Psoas muscle (tissue), 8 donors: Measurements from ENCODE around the gene FGGY. TPM values are rescaled to one million over a fixed set of nuclear protein-coding genes. Genes with fewer than 3 reads are reported as not detected.
A peak's percentile ranks its signal among the peaks of the same experiment; 100 is the strongest.

Experiments used
- ATAC-seq, 4 donors: fragments of 200-7000 bp; cut with Tn5 transposase; one replicate each; pipeline ENCODE4 v1.9.1; 2020; ENCODE audit warnings: moderate library complexity in 3 of 4, mild to moderate bottlenecking in 2 of 4
- DNase-seq, 2 donors: peaks; one replicate each; pipeline ENCODE4 v3.0.0-alpha.2; 2020
- H3K27ac ChIP-seq: fragments of 200-600 bp; one replicate; pipeline ENCODE4 v1.8.0; 2022
- H3K27me3 ChIP-seq, 3 donors: fragments of 200-600 bp in 1 of 3; one replicate each; pipeline versions ENCODE4 v1.6.1 to v1.8.0; 2013 to 2022; ENCODE audit warnings: low read length in 2 of 3, mild to moderate bottlenecking in 2 of 3, moderate library complexity in 1 of 3; ENCODE audit not compliant: insufficient read depth in 3 of 3
- H3K36me3 ChIP-seq, 2 donors: fragments of 200-600 bp in 1 of 2; one replicate each; pipeline versions ENCODE4 v1.6.1 to v1.8.0; 2013 to 2022; ENCODE audit warnings: low read depth in 1 of 2, mild to moderate bottlenecking in 1 of 2, moderate library complexity in 1 of 2; ENCODE audit not compliant: insufficient read depth in 1 of 2
- H3K4me1 ChIP-seq: fragments of 200-600 bp; one replicate; pipeline ENCODE4 v1.8.0; 2022
- H3K4me3 ChIP-seq: fragments of 200-600 bp; one replicate; pipeline ENCODE4 v1.8.0; 2022; ENCODE audit warnings: mild to moderate bottlenecking
- H3K9me3 ChIP-seq: fragments of 200-600 bp; one replicate; pipeline ENCODE4 v1.8.0; 2022
- CTCF ChIP-seq: fragments of 200-600 bp; IDR thresholded peaks from one replicate; pipeline ENCODE4 v1.8.0; 2022; ENCODE audit warnings: antibody characterized with exemption
- WGBS, 3 donors: extraction: QIAGEN DNeasy Blood & Tissue Kit; methylation state at CpG; one replicate each; pipeline versions ENCODE4 v1.1.6 to v1.1.7; 2013; 5-methylcytosine and 5-hydroxymethylcytosine counted together
- intact Hi-C, 2 donors: fragments of 100-400 bp; cut with DNase I; formaldehyde crosslinking; loops; one replicate each; pipeline versions ENCODE4 v1.11.0 to v1.14.2; 2022
- polyA plus RNA-seq, 3 donors: library from polyadenylated mRNA; stranded (reverse); fragments of 200-250 nt; gene quantifications; one replicate each; pipeline ENCODE4 v1.2.3, GENCODE V29; 2013
- total RNA-seq, 4 donors: library from RNA; stranded (reverse); fragmentation: NEBNext Ultra II Directional in 2 of 4; extraction: Animal tissue kit (Norgen Biotek cat#: 25700) in 2 of 4; gene quantifications; one replicate each; pipeline versions ENCODE4 v1.2.1 to v1.2.4, GENCODE V29; 2021 to 2023
- donor health status: healthy with polysubstance abuse.
- donor health status: DM: no; HTN: no; CAD: no; lungs with moderate emphysema.
- donor health status: Bipolar disorder and iron deficiency.
- donor health status: healthy.
- donor health status: DM: yes; HTN: yes; CAD: no.
- donor health status: DM: no; HTN: no; CAD: no.
- donor health status: DM: no; HTN: no; CAD: no.
- donor health status: DM: yes; HTN: yes; CAD: no.

FGGY gene
- total and polyA plus RNA-seq, 7 donors: 11.9 to 72.2 (median 46.5) TPM

GRCh38 chr1:59678493-59679228 lies 381.8 kb downstream of the FGGY start:
- no peak for TF ChIP-seq CTCF
- peak overlapping the region; percentile 32 for H3K27ac ChIP-seq
- intact Hi-C loops: loop anchor here in 1 of 2 donors (5.0 kb wide), 1 partner anchor 61 kb away; no protein-coding TSS in a partner anchor
- H3K36me3 ChIP-seq: no peaks in the 10 kb centered on the region
- no peaks in the 10 kb centered on the region for H3K9me3 ChIP-seq
- no peaks in the 10 kb centered on the region for H3K27me3 ChIP-seq
- H3K4me1 ChIP-seq: peaks cover 64% of the 10 kb centered on the region
- no peak for DNase-seq
- WGBS, 3 donors: 51 to 69% (median 58%) methylated on average over 3 of the region's 3 CpGs
- no peak for ATAC-seq
- H3K4me3 ChIP-seq: no peak overlapping the region

- no peak for ATAC-seq
- intact Hi-C loops: loop anchor here in 1 of 2 donors (5.0 to 10.0 kb wide), 3 partner anchors 78 to 705 kb away; no protein-coding TSS in a partner anchor
- no peaks in the 10 kb centered on the region for H3K9me3 ChIP-seq
- H3K4me1 ChIP-seq: peaks cover 65% of the 10 kb centered on the region
- H3K27me3 ChIP-seq: no peaks in the 10 kb centered on the region
- H3K36me3 ChIP-seq: no peaks in the 10 kb centered on the region
- no peak for DNase-seq
- H3K4me3 ChIP-seq: no peak overlapping the region
- no peak overlapping the region for H3K27ac ChIP-seq
- TF ChIP-seq CTCF: no peak
Observed at GRCh38 chr1:59680044-59680443, 383.1 kb downstream of the FGGY start.

- intact Hi-C loops: loop anchor here in 1 of 2 donors (5.0 to 10.0 kb wide), 3 partner anchors 80 to 708 kb away; no protein-coding TSS in a partner anchor
- WGBS, 3 donors: 26 to 51% (median 35%) methylated on average over 5 of the region's 5 CpGs
- Histone ChIP-seq H3K4me1 (peaks cover 80% of the 10 kb centered on the region), H3K27me3 (no peaks in the 10 kb centered on the region), H3K27ac (peak overlapping the region; percentile 96), H3K36me3 (no peaks in the 10 kb centered on the region), H3K4me3 (no peak overlapping the region), H3K9me3 (no peaks in the 10 kb centered on the region)
- DNase-seq (no peak), ATAC-seq (peak; percentile 61 to 74 (median 70))
- no peak for TF ChIP-seq CTCF
Observed at GRCh38 chr1:59682396-59683080, 385.6 kb downstream of the FGGY start.

GRCh38 chr1:59683197-59683596 lies 386.3 kb downstream of the FGGY start:
- H3K4me1 ChIP-seq: peaks cover 80% of the 10 kb centered on the region
- no peaks in the 10 kb centered on the region for H3K27me3 ChIP-seq
- peak overlapping the region; percentile 96 for H3K27ac ChIP-seq
- no peaks in the 10 kb centered on the region for H3K9me3 ChIP-seq
- intact Hi-C loops: loop anchor here in 1 of 2 donors (5.0 to 10.0 kb wide), 3 partner anchors 81 to 708 kb away; no protein-coding TSS in a partner anchor
- no peak overlapping the region for H3K4me3 ChIP-seq
- no peak for TF ChIP-seq CTCF
- H3K36me3 ChIP-seq: no peaks in the 10 kb centered on the region
- WGBS, 3 donors: 60 to 88% (median 67%) methylated on average over 2 of the region's 2 CpGs
- ATAC-seq: no peak
- no peak for DNase-seq
